Right kidney (tissue), 9 donors: Measurements from ENCODE around the gene SEMA3B.
"Not testable (repeated sequence)": the region's sequence is repeated elsewhere in the genome, so short reads cannot be mapped to it uniquely, and the experiment has no call there.

Source experiments
- DNase-seq: peaks from one replicate; pipeline ENCODE4 v3.0.0-alpha.2; 2016
- long read RNA-seq, 8 donors: transcript quantifications; one replicate each; lab custom pipeline, GENCODE V29; 2026

The SEMA3B gene
- long read RNA-seq, donor 1, transcript SEMA3B-213 (18 exons, 2,925 nt): major isoform, 10 of 17 reads
- long read RNA-seq, donor 1, partial matches to known transcripts: 0 of 17 reads
- long read RNA-seq, donor 1, other reads (novel, unspliced or antisense): 0 of 17 reads
- long read RNA-seq, donor 2, partial matches to known transcripts: 7 of 13 reads
- long read RNA-seq, donor 2, other reads (novel, unspliced or antisense): 0 of 13 reads
- long read RNA-seq, donor 3, partial matches to known transcripts: 0 of 7 reads
- long read RNA-seq, donor 3, other reads (novel, unspliced or antisense): 0 of 7 reads
- long read RNA-seq, donor 4, partial matches to known transcripts: 7 of 10 reads
- long read RNA-seq, donor 4, other reads (novel, unspliced or antisense): 0 of 10 reads
- long read RNA-seq, donor 5, partial matches to known transcripts: 0 of 17 reads
- long read RNA-seq, donor 5, other reads (novel, unspliced or antisense): 7 of 17 reads
- long read RNA-seq, donor 6, partial matches to known transcripts: 23 of 29 reads
- long read RNA-seq, donor 6, other reads (novel, unspliced or antisense): 0 of 29 reads
- long read RNA-seq, donor 7, transcript SEMA3B-213 (18 exons, 2,925 nt): major isoform, 6 of 63 reads
- long read RNA-seq, donor 7, partial matches to known transcripts: 42 of 63 reads
- long read RNA-seq, donor 7, other reads (novel, unspliced or antisense): 10 of 63 reads
- long read RNA-seq, donor 8, partial matches to known transcripts: 12 of 24 reads
- long read RNA-seq, donor 8, other reads (novel, unspliced or antisense): 5 of 24 reads

GRCh38 chr3:50268703-50269451, at the start of gene SEMA3B:
TSS of gene SEMA3B (plus strand) at chr3:50269147. CDS start at chr3:50269241, 94 bp downstream.
- peak; percentile 75 for DNase-seq

GRCh38 chr3:50219285-50219684, 49.7 kb upstream of the SEMA3B start:
- no peak for DNase-seq

GRCh38 chr3:50220109-50220508, 48.8 kb upstream of the SEMA3B start:
- DNase-seq: no peak

GRCh38 chr3:50221051-50221410, 47.9 kb upstream of the SEMA3B start:
- DNase-seq: no peak

- no peak for DNase-seq
Measured at GRCh38 chr3:50221411-50222168, 47.4 kb upstream of the SEMA3B start.

GRCh38 chr3:50222169-50222528, 46.8 kb upstream of the SEMA3B start:
- DNase-seq: no peak

- DNase-seq: no peak
Measured at GRCh38 chr3:50224639-50225038, 44.3 kb upstream of the SEMA3B start.

GRCh38 chr3:50226888-50227389, 42.0 kb upstream of the SEMA3B start:
- peak; percentile 84 for DNase-seq

- peak; percentile 89 for DNase-seq
Measured at GRCh38 chr3:50227390-50228183, 41.4 kb upstream of the SEMA3B start.

- DNase-seq: not testable (repeated sequence)
Measured at GRCh38 chr3:50228184-50228763, 40.7 kb upstream of the SEMA3B start.

- DNase-seq: no peak
Measured at GRCh38 chr3:50229490-50229889, 39.5 kb upstream of the SEMA3B start.

GRCh38 chr3:50230104-50230793, 38.7 kb upstream of the SEMA3B start:
- no peak for DNase-seq

GRCh38 chr3:50230794-50231125, 38.2 kb upstream of the SEMA3B start:
- no peak for DNase-seq

GRCh38 chr3:50231581-50231980, 37.4 kb upstream of the SEMA3B start:
- no peak for DNase-seq

GRCh38 chr3:50232303-50232702, 36.6 kb upstream of the SEMA3B start:
- no peak for DNase-seq

- DNase-seq: no peak
Measured at GRCh38 chr3:50233176-50233575, 35.8 kb upstream of the SEMA3B start.

GRCh38 chr3:50235716-50236483, 33.0 kb upstream of the SEMA3B start, which contains the start of gene GNAI2:
TSS of gene GNAI2 (plus strand) at chr3:50236204. CDS start at chr3:50236336, 132 bp downstream.
- DNase-seq: peak; percentile 90

- peak; percentile 54 for DNase-seq
Measured at GRCh38 chr3:50236484-50237132, 32.3 kb upstream of the SEMA3B start.
